Measurements from ENCODE around the gene ANO2. TPM values are rescaled to one million over a fixed set of nuclear protein-coding genes. Genes with fewer than 3 reads are reported as not detected.
"Not testable (repeated sequence)": the region's sequence is repeated elsewhere in the genome, so short reads cannot be mapped to it uniquely, and the experiment has no call there.

ANO2 gene
- total and polyA plus RNA-seq, 7 donors, result 1.3 to 9.3 (median 4.2) TPM

DNA sequence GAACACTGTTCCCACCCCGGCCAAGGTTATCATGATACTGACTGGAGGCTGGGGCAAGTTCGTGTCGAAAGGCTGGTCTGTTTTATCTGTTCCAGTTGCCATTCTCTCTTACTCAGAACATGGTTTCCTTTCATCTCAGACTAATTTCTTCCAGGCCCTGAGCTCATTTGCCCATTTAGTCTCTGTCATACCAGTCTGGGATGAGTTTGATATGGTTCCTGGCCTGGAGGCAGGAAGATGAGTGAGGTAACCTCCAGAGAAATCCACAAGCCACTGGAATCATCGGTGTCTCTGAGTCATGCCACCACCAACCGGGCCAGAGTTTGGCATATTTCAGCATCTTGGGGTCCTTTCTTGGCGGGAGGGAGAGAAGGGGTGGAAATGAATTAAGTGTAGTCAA, 398.4 kb downstream of the ANO2 start:
- intact Hi-C loops (cut with DNase I), result no loop called here
- H3K36me3 ChIP-seq (ENCODE audit: insufficient read depth in 1 of 2, low read depth in 1 of 2), result no peaks in the 10 kb centered on the region
- no peak for TF ChIP-seq CTCF (IDR thresholded peaks at IDR 0.05)
- peaks cover 0 to 3% (median 0%) of the 10 kb centered on the region in 3 donors for H3K27me3 ChIP-seq (ENCODE audit: insufficient read depth in 3 of 3, low read length in 2 of 3)
- DNase-seq, result no peak
- 75 to 81% (median 75%) methylated on average over 6 of the region's 6 CpGs for WGBS, 3 donors
- no peak overlapping the region for H3K4me3 ChIP-seq
- H3K9me3 ChIP-seq, result peaks cover 4% of the 10 kb centered on the region
- no peak overlapping the region for H3K27ac ChIP-seq
- ATAC-seq, result no peak
- H3K4me1 ChIP-seq, result no peaks in the 10 kb centered on the region

- no peaks in the 10 kb centered on the region for H3K9me3 ChIP-seq
- peaks cover 0 to 10% (median 0%) of the 10 kb centered on the region in 3 donors for H3K27me3 ChIP-seq (ENCODE audit: insufficient read depth in 3 of 3, low read length in 2 of 3)
- ATAC-seq (no peak), DNase-seq (no peak)
- 81 to 89% (median 85%) methylated on average over 8 of the region's 8 CpGs for WGBS, 3 donors
- no peaks in the 10 kb centered on the region for H3K4me1 ChIP-seq
- intact Hi-C loops (cut with DNase I), result no loop called here
- H3K4me3 ChIP-seq, result no peak overlapping the region
- H3K27ac ChIP-seq, result no peak overlapping the region
- TF ChIP-seq CTCF (IDR thresholded peaks at IDR 0.05), result no peak
- H3K36me3 ChIP-seq (ENCODE audit: insufficient read depth in 1 of 2, low read depth in 1 of 2), result no peaks in the 10 kb centered on the region
Measured at GRCh38 chr12:5537771-5538170, 407.3 kb downstream of the ANO2 start.

- not testable (repeated sequence) for H3K9me3 ChIP-seq
Measured at GRCh38 chr12:5537026-5537615, 407.9 kb downstream of the ANO2 start.

GRCh38 chr12:5535541-5535940, 409.5 kb downstream of the ANO2 start:
- Histone ChIP-seq H3K4me3 (no peak overlapping the region), H3K27me3 (ENCODE audit: insufficient read depth in 3 of 3, low read length in 2 of 3) (peaks cover 0 to 10% (median 0%) of the 10 kb centered on the region in 3 donors), H3K9me3 (no peaks in the 10 kb centered on the region), H3K36me3 (ENCODE audit: insufficient read depth in 1 of 2, low read depth in 1 of 2) (no peaks in the 10 kb centered on the region), H3K27ac (no peak overlapping the region), H3K4me1 (no peaks in the 10 kb centered on the region)
- intact Hi-C loops (cut with DNase I), result no loop called here
- WGBS, 3 donors, result 87 to 92% (median 89%) methylated on average over 3 of the region's 3 CpGs
- ATAC-seq (no peak), DNase-seq (no peak)
- TF ChIP-seq CTCF (IDR thresholded peaks at IDR 0.05), result no peak

More at GRCh38 chr12:5537026-5537615, 407.9 kb downstream of the ANO2 start:
- DNase-seq; intact Hi-C loops (cut with DNase I); ATAC-seq; H3K27me3 ChIP-seq (ENCODE audit: insufficient read depth in 3 of 3, low read length in 2 of 3); H3K4me3 ChIP-seq; H3K36me3 ChIP-seq (ENCODE audit: insufficient read depth in 1 of 2, low read depth in 1 of 2); H3K27ac ChIP-seq; H3K4me1 ChIP-seq: not testable (repeated sequence)
- WGBS, 3 donors, result 56 to 63% (median 60%) methylated on average over 12 to 13 of the region's 13 CpGs

DNA sequence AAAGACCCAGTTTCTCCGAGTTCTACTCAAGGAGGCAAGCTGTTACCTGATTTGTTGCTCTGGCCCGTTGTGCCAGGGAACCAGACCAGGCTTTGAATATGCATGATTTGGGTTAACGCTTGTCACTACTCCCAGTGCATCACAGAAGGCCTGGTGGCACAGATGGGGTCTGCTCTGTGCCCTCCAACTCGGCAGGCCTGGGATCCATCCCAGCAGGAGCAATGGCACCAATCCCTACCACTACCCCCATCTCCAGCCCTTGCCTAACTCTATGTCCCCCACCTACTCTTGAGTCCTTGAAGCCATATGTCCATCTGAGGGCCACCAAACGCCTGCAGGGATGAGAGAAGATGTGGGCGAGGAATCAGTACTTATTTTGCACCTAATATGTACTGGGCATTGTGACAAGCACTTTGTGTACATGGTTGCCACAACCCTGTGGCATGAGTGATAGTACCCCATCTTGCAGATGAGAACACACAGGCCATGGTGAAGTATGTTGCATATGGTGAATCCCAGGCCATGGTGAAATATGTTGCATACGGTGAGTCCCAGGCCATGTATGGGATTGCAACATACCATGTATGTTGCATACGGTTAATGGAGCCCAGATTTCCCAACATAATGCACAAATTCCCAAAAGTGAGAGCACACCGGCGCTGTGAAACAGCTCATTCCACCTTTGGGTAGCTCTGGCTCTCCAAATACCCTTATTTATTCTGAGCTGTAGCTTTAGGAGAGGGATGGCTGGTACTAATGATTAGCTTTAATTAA, 410.4 kb downstream of the ANO2 start:
- intact Hi-C loops (cut with DNase I), result no loop called here
- H3K9me3 ChIP-seq, result no peaks in the 10 kb centered on the region
- DNase-seq, result no peak
- no peaks in the 10 kb centered on the region for H3K4me1 ChIP-seq
- peaks cover 0 to 13% (median 0%) of the 10 kb centered on the region in 3 donors for H3K27me3 ChIP-seq (ENCODE audit: insufficient read depth in 3 of 3, low read length in 2 of 3)
- no peaks in the 10 kb centered on the region for H3K36me3 ChIP-seq (ENCODE audit: insufficient read depth in 1 of 2, low read depth in 1 of 2)
- TF ChIP-seq CTCF (IDR thresholded peaks at IDR 0.05), result no peak
- H3K27ac ChIP-seq, result no peak overlapping the region
- no peak overlapping the region for H3K4me3 ChIP-seq
- no peak for ATAC-seq
- 91 to 92% (median 92%) methylated on average over 10 of the region's 10 CpGs for WGBS, 3 donors
